Tracheal epithelial cell (primary cell): Measurements from ENCODE around the gene SVBP. TPM values are rescaled to one million over a fixed set of nuclear protein-coding genes. Genes with fewer than 3 reads are reported as not detected.

Source experiments
- total RNA-seq: library from RNA; depleted of rRNA; stranded (reverse); fragments of >200 nt; gene quantifications from 2 replicates; pipeline ENCODE4 v1.2.1, GENCODE V29; 2014

Gene SVBP
- 14.0 and 29.0 TPM in 2 replicates for total RNA-seq

DNA sequence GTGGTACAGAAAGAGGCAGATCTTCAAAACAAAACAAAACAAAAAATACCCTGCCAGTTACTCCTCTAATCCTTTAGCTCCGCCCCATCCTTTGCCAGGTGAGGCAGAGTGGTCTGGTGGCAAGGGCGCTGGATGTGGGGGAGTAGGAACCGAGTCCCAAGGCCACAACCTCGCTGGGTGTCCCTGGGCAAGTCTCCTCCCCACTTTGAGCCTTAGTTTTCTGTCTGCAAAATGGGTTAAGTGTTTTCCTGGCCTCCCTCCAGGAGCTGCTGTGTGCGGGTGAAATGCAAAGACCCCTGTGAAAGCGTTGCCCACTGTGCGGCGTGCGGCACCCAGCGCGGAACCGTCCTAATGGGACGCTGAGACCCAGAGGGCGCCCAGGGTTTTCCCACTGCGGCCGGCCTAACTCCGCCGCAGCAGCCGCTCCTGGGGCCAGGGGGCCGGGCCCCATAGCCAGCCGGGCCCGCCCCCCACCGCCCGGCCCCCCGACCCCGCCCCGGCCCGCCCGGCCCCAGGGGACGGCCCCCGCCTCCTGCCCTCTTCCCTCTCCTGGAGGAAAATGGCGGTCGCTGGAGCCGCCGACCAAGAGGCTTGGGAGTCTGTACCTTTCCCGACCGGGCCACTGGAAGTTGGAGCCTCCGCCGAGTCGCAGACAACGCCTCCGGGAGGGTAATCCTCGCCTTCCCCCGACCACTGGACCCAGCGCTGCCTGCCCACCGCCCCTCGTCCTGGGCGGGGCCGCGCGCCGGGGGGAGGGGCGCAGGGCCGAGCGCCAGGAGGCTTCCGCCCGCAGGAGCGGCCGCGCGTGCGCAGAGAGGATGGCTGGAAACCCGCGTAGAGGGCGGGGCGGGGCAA lies at the start of gene SVBP, which contains the start of gene ERMAP:
Gene SVBP (minus strand): TSS at position 813 of the 855 bp plus-strand sequence. CDS start 853 bp downstream, outside the sequence.
Gene ERMAP (plus strand): TSS at position 538 of the 855 bp plus-strand sequence. CDS start 13,327 bp downstream, outside the sequence.

DNA sequence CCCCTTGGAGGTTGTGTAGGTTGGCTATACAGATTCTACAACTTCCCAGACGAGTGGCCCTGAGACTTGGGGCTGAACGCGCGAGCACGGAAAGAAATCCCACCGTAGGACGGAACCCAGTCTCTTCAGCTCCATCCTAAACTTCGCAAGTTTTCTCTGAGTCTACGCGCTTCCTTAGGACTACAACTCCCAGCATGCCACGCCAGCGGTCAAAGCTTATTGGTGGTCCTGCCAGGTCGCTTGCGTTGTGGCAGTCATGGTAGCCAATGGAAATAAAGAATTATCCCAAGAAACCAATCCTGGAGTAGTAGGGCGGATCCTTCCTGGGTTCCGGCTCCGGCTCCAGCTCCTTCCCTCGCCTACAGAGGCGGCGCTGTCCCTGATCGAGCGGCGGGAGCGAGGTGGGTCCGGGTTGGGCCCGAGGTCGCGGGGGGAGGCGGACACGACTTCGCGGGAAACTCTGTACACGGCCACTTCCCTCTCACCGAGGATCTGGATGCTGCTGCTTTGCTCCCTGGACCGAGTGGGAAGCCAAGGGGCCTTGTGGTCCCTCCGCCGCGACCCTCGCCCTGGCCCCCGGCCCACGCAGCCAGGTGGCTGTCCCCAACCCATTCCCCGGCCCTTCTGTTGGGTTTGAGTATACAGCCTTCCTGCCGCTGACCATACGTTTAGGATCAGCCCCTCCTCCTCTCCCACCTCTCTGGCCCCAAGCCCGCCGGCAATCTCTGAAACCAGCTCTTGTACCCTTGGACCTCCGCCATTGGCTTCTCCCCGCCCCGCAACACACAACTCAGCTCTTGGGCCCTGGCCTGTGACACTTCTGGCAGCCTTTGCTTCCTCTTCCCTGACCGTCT lies 29.3 kb upstream of the SVBP start, which contains the start of gene ZNF691:
Gene ZNF691 (plus strand): TSS at position 357 of the 854 bp plus-strand sequence. CDS start 3,046 bp downstream, outside the sequence.

GRCh38 chr1:42784946-42785693 lies 32.1 kb downstream of the SVBP start, which contains the start of gene TMEM269:
TSS of gene TMEM269 (plus strand) at chr1:42784991. CDS start at chr1:42789894, 4,903 bp downstream.

GRCh38 chr1:42766741-42767509 lies 50.3 kb downstream of the SVBP start, which contains the start of the genes C1orf50 and P3H1:
TSS of gene C1orf50 (plus strand) at chr1:42767249. CDS start at chr1:42767312, 63 bp downstream.
TSS of gene P3H1 (minus strand) at chr1:42767028. CDS start at chr1:42766971, 57 bp downstream.

Other genes starting within 250 kb of the SVBP start
- 22.2 and 28.4 TPM in 2 replicates for gene PPIH, start 159.0 kb downstream of the SVBP start, total RNA-seq
- 571 and 607 TPM in 2 replicates for gene YBX1, start 135.0 kb downstream of the SVBP start, total RNA-seq
- not detected in 2 replicates for gene CLDN19, start 77.2 kb downstream of the SVBP start, total RNA-seq
- 27.9 and 31.8 TPM in 2 replicates for gene P3H1, start 50.4 kb downstream of the SVBP start, total RNA-seq
- gene C1orf50, start 50.1 kb downstream of the SVBP start, total RNA-seq = 2.4 and 3.8 TPM in 2 replicates
- 0.21 TPM in 1 of 2 replicates, not detected in the other for gene TMEM269, start 32.4 kb downstream of the SVBP start, total RNA-seq
- gene ERMAP, start 275 bp downstream of the SVBP start, total RNA-seq = 5.5 and 8.7 TPM in 2 replicates
- 7.2 and 8.7 TPM in 2 replicates for gene ZNF691, start 29.2 kb upstream of the SVBP start, total RNA-seq
- 1,188 and 2,122 TPM in 2 replicates for gene SLC2A1, start 141.5 kb upstream of the SVBP start, total RNA-seq